HG03520 (cell line): ENCODE data around the gene RBAK.
"Not testable (repeated sequence)": the region's sequence is repeated elsewhere in the genome, so short reads cannot be mapped to it uniquely, and the experiment has no call there.

Source experiments
- ATAC-seq: cut with Tn5 transposase; IDR thresholded peaks from one replicate; pipeline ENCODE4 v1.9.1; 2021; ENCODE audit warnings: mild to moderate bottlenecking, moderate library complexity; ENCODE audit not compliant: unreplicated experiment

The RBAK gene

DNA sequence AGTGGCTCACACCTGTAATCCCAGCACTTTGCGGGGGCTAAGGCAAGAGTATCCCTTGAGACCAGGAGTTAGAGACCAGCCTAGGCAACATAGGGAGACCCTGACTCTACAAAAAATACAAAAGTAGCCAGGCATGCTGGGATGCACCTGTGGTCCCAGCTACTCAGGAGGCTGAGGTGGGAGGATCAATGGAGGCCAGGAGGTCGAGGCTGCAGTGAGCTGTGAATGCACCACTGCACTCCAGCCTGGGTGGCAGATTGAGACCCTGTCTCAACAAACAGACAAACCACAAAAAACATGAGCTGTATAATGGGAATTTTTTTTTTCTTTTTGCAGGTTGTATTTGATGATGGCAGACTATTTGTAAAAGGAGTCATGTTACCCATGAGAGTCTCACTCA is 1.5 kb downstream of the RBAK start:
- ATAC-seq = not testable (repeated sequence)

DNA sequence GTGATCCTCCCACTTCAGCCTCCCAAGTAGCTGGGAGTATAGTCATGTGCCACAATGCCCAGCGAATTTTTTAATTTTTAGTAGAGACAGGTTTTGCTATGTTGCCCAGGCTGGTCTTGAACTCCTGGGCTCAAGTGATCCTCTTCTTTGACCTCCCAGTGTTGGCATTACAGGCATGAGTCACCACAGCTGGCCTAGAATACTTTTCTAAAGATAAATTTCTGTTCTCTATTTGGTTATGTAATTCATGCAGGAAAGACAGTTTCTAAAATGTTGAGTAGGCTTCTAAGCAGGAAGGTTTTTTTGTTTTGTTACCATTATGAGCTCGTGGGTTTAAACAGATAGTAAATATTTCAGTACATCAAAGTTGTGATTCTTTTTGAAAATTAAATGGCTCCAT is 5.0 kb downstream of the RBAK start:
- ATAC-seq = no peak

DNA sequence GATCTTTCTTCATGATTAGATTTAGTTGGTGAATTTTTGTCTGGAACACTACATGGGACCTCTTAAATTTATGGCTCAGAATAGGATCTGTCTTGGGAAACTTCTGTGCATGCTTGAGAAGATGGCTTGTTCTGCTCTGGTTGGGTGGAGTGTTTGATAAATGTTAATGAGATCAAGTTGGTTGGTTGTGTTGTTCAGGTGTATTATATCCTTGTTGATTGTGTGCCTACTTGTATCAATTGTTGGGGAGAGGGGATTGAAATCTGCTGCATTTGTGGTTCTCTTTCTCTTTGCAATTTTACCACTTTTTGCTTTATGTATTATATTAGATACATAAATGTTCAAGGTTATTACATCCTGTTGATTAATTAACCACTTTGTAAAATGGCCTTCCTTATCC is 6.1 kb downstream of the RBAK start:
- not testable (repeated sequence) for ATAC-seq

DNA sequence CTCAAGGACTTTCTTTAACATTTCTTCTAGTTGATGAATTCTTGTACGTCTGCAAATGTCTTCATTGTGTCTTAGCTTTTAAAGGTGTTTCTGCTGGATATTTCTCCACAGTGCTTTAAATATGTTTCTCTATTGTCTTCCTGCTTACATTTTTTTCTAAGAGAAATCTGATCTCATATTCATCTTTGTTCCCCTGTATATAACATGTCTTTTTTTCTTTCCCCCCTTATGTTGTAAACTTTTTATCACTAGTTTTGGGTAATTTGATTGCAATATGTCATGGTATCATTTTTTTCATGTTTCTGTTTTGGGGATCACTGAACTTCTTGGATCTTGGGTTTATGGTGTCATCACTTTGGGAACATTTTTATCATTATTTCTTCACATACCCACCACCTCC is 7.5 kb downstream of the RBAK start:
- no peak for ATAC-seq

DNA sequence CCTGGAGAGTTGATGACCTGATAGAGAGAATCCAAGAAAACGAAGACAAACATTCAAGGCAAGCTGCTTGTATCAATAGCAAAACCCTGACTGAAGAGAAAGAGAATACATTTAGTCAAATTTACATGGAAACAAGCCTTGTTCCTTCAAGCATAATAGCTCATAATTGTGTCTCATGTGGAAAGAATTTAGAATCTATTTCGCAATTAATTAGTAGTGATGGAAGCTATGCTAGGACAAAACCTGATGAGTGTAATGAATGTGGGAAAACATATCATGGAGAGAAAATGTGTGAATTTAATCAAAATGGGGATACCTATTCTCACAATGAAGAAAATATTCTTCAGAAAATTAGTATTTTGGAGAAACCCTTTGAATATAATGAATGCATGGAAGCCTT is 18.0 kb downstream of the RBAK start:
- no peak for ATAC-seq

DNA sequence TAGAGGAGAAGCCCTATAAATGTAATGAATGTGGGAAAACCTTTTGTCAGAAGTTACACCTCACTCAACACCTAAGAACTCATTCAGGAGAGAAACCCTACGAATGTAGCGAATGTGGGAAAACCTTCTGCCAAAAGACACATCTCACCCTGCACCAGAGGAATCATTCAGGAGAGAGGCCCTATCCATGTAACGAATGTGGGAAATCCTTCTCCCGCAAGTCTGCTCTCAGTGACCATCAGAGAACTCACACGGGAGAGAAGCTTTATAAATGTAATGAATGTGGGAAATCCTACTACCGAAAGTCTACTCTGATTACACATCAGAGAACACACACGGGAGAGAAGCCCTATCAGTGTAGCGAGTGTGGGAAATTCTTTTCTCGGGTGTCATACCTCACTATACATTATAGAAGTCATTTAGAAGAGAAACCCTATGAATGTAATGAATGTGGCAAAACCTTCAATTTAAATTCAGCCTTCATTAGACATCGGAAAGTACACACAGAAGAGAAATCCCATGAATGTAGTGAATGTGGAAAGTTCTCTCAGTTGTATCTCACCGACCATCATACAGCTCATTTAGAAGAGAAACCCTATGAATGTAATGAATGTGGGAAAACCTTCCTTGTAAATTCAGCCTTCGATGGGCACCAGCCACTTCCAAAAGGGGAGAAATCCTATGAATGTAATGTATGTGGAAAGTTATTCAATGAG is 18.9 kb downstream of the RBAK start:
- ATAC-seq = no peak

DNA sequence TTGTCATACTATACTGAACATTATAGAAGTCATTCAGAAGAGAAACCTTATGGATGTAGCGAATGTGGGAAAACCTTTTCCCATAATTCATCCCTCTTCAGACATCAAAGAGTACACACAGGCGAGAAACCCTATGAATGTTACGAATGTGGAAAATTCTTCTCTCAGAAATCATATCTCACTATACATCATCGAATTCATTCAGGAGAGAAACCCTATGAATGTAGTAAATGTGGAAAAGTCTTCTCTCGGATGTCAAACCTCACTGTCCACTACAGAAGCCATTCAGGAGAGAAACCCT is 19.4 kb downstream of the RBAK start:
- ATAC-seq = no peak

DNA sequence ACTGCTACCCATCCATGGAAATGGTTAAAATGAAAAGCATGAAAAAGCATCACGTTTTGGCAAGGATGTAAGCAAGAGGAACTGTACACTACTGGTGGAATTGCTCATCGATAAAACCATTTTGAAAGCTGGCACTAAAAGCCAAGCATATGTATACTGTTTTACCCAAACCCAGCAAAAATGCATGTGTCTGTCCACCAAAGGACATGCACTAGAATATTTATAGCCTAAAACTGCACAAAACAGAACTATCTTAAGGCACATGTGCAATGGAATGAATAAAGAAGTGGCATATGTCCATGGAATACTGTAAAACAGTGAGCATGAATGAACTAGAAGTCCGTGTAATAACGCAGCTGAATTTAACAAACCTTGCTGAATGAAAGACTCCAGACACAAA is 22.9 kb downstream of the RBAK start:
- no peak for ATAC-seq

DNA sequence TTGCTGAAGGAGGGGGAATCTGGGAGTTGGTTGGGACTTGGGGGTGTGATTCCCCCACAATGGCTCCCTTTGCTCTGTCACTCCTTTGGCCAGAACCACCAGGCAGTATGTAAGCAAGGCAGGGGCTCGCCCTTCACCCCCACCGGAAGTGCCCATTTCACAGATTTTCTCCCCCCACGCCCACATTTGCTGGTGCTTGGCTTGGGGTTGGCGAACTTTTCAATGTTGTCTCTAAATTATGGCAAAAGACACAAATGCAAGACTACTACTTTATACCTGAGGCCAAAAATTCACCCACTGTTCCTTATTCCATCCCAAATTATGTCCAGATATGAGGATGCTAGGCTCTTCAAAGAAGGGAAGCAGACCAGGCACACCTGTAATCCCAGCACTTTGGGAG is 24.5 kb downstream of the RBAK start:
- ATAC-seq = no peak

DNA sequence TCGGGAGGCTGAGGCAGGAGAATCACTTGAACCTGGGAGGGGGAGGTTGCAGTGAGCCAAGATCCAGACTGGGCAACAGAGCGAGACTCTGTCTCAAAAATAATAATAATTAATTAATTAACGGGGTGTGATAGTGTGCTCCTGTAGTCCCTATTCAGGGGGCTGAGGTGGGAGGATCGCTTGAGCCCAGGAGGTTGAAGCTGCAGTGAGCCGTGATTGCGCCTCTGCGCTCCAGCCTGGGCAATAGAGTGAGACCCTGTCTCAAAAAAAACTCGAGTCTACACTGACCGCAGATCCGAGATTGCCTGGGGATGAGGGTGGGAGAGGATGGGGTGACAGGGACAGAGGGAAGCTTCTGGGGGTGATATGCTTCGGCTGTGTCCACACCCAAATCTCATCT is 29.5 kb downstream of the RBAK start:
- ATAC-seq = not testable (repeated sequence)

DNA sequence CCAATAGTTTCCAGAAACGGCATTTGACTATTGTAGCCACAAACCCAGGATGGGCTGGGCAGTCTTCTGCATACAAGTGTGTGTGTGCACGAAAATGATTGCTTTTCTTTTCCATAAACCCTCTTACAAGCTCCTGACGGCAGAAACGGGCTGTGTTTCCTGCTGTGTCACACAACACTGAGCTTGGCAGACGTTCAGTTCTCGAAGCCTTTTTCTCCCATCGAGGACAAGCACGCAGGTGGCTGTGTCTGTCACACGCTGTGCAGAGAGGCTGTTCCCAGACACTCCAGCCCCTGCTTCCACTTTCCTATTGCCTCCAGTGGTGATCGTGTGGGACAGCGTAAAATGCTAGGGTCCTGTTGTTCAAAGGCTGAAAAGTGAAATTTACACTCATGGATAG is 32.1 kb downstream of the RBAK start:
- no peak for ATAC-seq

DNA sequence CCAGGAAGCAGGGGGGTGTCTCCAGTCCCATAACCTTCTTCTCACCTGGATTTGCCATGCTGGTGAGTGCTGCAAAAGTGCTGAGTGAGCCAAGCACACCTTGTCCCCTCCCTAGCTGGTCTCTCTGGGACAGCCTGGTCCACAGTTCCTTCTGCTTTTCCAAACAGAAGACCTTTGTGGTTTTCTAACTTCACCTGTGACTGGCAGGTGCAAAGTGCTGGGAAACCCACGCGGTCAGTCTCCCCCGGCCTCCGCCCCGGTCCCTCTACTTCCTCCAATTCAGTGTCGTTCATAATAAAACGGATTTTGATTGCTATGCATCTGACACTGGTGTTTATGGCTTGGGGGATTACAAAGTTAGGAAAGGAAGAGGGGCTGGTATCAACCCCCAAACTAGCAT is 37.1 kb downstream of the RBAK start:
- ATAC-seq = no peak

DNA sequence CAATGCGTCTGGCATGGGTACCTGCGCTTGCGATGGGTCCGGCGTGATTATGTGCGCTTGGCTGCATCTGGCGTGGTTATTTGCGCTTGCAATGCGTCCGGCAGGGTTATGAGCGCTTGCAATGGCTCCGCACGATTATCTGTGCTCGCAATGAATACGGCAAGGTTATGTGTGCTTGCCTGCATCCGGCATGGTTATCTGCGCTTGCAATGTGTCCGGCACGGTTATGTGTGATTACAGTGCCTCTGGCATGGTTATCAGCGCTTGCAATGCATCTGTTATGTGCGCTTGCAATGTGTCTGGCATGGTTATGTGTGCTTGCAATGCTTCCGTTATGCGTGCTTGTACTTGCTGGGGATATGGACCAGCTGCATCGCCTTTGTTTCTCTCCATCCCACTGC is 37.7 kb downstream of the RBAK start:
- no peak for ATAC-seq

DNA sequence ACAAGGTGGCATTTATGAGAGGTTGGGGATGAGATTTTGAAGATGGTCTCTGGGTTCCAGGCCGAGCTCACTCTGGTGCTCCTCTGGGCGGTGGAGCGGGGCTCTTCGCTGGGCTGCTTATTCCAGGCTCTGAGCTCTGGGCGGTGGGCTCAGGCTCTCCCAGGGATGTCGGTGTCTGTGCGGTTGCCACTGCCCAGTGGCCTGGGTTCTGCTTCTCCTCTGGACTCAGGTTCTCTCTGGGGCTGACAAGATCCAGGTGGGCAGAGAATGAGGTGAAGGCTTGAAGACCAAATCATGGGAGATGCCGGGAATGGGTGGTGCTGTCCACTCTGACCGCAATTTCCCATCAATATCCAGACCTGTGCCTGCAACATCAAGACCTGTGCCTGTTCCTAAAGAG is 40.6 kb downstream of the RBAK start:
- ATAC-seq = no peak

DNA sequence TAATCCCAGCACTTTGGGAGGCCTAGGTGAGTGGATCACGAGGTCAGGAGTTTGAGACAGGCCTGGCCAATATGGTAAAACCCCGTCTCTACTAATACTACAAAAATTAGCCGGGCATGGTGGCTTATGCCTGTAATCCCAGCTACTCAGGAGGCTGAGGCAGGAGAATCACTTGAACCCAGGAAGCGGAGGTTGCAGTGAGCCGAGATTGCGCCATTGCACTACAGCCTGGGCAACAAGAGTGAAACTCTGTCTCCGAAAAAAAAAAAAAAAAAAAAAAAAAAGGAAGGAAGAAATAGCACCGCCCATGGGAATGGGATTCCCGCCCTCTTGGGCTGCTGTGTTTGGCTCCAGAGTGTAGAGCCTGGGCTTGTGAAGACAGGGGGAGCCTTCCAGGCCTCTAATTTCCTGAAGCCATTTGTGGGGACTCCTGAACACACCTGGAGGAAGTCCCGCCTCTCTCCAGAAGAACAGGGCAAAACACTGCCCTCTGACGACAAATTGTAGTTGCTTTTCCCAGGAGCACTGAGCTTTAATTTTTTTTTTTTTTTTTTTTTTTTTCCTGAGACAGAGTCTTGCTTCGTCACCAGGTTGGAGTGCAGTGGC is 42.7 kb downstream of the RBAK start:
- ATAC-seq = not testable (repeated sequence)

DNA sequence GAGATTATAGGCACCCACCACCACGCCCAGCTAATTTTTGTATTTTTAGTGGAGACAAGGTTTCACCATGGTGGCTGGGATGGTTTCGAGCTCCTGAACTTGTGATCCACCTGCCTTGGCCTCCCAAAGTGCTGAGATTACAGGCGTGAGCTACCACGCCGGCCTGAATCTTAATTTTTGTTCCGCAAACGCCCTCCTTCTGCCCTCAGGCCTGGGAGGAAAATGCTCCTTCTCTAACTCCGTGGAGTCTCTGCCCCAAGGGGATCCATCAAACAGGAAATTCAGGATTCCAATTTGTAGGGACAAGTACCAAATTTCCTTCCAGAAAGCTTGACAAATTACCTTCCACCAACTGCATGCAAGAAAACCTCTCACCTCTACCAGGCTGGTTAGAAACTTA is 43.2 kb downstream of the RBAK start:
- no peak for ATAC-seq

DNA sequence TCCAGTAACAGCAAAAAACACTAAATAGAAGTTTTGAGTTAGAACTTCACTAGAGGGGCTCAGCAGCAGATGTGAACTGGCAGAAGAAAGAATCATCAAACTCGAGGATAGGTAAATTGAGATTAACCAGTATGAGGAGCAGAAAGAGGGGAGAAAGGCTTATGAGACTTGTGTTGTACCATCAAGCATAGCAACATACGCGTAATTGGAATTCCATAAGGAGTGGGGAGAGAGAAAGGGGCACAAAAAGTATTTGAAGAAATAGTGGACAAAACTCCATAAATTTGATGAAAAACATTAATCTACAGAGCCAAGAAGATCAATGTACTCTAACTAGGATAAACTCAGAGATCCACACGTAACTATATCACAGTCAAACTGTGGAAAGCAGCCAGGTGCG is 48.3 kb downstream of the RBAK start:
- no peak for ATAC-seq

DNA sequence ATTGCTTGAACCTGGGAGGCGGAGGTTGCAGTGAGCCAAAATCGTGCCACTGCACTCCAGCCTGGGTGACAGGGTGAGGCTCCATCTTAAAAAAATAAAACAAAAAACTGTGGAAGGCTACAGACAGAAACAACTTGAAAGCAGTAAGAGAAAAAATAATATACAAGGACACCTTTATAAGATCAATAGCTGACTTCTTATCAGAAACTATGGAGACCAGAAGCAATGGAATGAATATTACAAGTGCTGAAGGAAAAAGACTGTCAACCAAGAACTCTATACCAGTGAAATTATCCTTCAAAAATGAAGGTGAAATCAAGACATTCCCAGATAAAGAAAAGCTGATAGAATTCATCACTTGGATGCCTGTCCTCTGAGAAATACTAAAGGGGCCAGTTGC is 49.0 kb downstream of the RBAK start:
- ATAC-seq = no peak

DNA sequence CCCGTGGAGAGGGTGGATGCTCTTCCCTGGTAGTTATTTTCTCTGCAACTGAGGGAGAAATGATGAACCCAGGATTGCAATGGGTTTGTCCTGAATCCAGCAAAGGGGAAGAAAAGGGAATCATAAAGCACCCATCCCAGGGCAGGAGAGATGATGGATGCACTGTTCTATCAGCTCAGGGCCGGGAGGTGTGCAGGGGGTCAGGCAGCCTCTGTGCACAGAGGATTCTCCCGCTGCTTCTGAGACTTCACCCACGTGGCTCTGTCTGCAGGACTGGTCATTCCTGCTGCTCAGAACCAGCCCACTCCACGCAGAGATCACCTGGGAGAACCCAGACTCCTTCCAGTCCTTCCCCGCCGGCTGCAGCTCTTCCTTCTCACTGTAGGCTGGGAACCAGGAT is 70.7 kb downstream of the RBAK start:
- ATAC-seq = no peak

DNA sequence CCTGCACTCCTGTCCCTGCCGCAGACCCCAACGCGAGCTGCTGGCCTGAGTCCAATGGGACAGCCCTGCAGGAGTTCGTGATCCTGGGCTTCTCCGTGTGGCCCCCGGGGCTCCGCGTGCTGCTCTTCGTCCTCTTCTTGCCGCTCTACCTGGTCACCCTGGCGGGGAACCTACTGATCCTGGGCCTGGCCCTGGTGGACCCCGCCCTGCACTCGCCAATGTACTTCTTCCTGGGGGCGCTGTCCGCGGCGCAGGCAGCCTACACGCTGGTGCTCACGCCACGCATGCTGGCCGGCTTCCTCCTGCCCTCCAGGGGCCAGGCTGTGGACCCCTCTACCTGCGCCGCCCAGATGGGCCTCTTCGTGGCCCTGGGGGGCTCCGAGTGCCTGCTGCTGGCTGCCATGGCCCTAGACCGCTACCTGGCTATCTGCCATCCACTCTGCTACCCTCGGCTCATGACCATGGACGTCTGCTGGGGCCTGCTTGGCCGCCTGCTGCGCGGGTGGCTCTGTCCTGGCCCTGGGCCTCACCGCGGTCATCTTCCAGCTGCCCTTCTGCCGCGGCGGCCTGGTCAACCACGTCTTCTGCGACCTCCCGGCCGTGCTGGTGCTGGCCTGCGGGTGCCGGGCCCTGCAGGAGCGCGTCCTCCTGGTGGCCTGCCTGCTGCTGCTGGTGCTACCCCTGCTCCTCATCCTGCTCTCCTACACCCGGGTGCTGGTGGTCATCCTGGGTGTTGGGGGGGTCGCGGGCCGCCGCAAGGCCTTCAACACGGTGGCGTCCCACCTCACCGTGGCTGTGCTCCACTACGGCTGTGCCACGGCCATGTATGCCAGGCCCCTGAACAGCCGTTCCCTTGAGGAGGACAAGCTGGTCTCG is 71.7 kb downstream of the RBAK start:
- ATAC-seq = no peak
